ENCODE measurements around the gene AGBL3.

DNA sequence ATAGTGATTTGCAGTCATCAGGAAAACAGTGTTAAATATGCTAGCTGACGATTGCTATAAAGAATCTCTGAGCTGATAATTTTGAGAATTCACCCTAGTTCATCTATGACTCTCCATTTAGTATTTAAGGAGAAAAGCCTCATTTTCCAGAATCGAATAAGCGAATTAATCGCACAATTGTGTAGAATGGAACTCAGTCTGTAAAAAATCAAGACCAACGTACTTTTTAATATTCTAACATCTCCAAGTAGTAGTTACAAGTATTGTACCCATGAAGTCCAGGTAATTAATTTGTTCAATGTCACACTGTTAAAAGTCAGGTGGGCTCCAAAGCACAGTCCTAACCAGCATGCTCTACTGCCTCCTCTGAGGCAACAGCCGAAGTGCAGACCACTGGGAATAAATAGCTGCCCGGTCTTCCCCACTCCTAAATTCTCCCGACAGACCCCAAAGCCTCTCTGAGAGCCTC, 380 bp upstream of the AGBL3 start:
- TF ChIP-seq, protein P1, sequence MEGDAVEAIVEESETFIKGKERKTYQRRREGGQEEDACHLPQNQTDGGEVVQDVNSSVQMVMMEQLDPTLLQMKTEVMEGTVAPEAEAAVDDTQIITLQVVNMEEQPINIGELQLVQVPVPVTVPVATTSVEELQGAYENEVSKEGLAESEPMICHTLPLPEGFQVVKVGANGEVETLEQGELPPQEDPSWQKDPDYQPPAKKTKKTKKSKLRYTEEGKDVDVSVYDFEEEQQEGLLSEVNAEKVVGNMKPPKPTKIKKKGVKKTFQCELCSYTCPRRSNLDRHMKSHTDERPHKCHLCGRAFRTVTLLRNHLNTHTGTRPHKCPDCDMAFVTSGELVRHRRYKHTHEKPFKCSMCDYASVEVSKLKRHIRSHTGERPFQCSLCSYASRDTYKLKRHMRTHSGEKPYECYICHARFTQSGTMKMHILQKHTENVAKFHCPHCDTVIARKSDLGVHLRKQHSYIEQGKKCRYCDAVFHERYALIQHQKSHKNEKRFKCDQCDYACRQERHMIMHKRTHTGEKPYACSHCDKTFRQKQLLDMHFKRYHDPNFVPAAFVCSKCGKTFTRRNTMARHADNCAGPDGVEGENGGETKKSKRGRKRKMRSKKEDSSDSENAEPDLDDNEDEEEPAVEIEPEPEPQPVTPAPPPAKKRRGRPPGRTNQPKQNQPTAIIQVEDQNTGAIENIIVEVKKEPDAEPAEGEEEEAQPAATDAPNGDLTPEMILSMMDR (IDR thresholded peaks at IDR 0.05) = no peak
- TF ChIP-seq POLR2A (IDR thresholded peaks at IDR 0.05) = no peak
- TF ChIP-seq EP300 (IDR thresholded peaks at IDR 0.05) = no peak

Measured in sigmoid colon (tissue), 4 donors.